K562 (cell line): Measurements from ENCODE around the gene TOM1. TPM values are rescaled to one million over a fixed set of nuclear protein-coding genes. Genes with fewer than 3 reads are reported as not detected.

Experiments used
- JUND ChIP-seq, 2 experiments: IDR thresholded peaks; 2 replicates in 1 of 2; 3 replicates in 1 of 2; pipeline ENCODE4 v1.6.1; 2011; ENCODE audit warnings: borderline replicate concordance in 2 of 2, low read depth in 2 of 2, low read length in 2 of 2, improper control_type of control experiment in 1 of 2, missing biosample characterization in 1 of 2, missing genetic modification characterization in 1 of 2, missing genetic modification reagents in 1 of 2
- LCOR ChIP-seq: sonication (generic); formaldehyde crosslinking; IDR thresholded peaks from 2 replicates; pipeline ENCODE4 v1.8.0; 2022; ENCODE audit warnings: mild to moderate bottlenecking, missing genetic modification reagents
- MED1 ChIP-seq: sonication (generic); formaldehyde crosslinking; IDR thresholded peaks from 2 replicates; pipeline ENCODE4 v1.8.1; 2023; ENCODE audit warnings: missing genetic modification reagents, borderline replicate concordance
- SUPT5H ChIP-seq: fragments of 450-650 bp; IDR thresholded peaks from 2 replicates; pipeline ENCODE4 v1.6.1; 2016
- polyA plus RNA-seq, 8 experiments: library from polyadenylated mRNA; depleted of rRNA in 4 of 8; stranded (reverse) in 5 of 8; unstranded in 3 of 8; fragments of >200 nt; fragmentation: Nextera tagmentation in 2 of 8; fragmentation: Illumina TruSeq in 1 of 8; extraction: Ambion mirVana in 2 of 8; extraction: Trizol in 1 of 8; gene quantifications; 2 replicates each; pipeline versions ENCODE4 v1.2.1 to v1.2.3, GENCODE V29; 2011 to 2014; ENCODE audit warnings: inconsistent platforms in 1 of 8, missing spikeins in 1 of 8
- total RNA-seq, 7 experiments: library from RNA; depleted of rRNA in 6 of 7; stranded (reverse); fragments of >200 nt in 6 of 7; fragmentation: Illumina TruSeq in 2 of 7; extraction: Trizol in 2 of 7; gene quantifications; 2 replicates each; pipeline versions ENCODE4 v1.2.1 to v1.2.3, GENCODE V29; 2011 to 2021; ENCODE audit warnings: low replicate concordance in 1 of 7
- TF ChIP-seq, protein P1 (sequence below): sonication (generic); formaldehyde crosslinking; IDR thresholded peaks from 2 replicates; pipeline ENCODE4 v1.8.0; 2023; ENCODE audit warnings: missing genetic modification reagents, mild to moderate bottlenecking, borderline replicate concordance
- TF ChIP-seq, protein P2 (sequence below): sonication (generic); formaldehyde crosslinking; IDR thresholded peaks from 2 replicates; pipeline ENCODE4 v1.8.0; 2022; ENCODE audit warnings: missing genetic modification reagents, mild to moderate bottlenecking, moderate library complexity, borderline replicate concordance
- TF ChIP-seq, protein P3 (sequence below), 2 experiments: fragments of 450-650 bp in 1 of 2; sonication (generic) in 1 of 2; formaldehyde crosslinking in 1 of 2; IDR thresholded peaks in 1 of 2; conservative IDR thresholded peaks in 1 of 2; 2 replicates each; pipeline versions ENCODE4 v1.6.1 to v1.8.1; 2016 to 2023; ENCODE audit warnings: mild to moderate bottlenecking in 2 of 2, moderate library complexity in 2 of 2, inconsistent platforms in 1 of 2, missing genetic modification reagents in 1 of 2
- TF ChIP-seq, protein P4 (sequence below): fragments of 150-350 bp; conservative IDR thresholded peaks from 2 replicates; pipeline ENCODE4 v1.6.1; 2014; ENCODE audit warnings: low read length
- TF ChIP-seq, protein P5 (sequence below): sonication (generic); formaldehyde crosslinking; IDR thresholded peaks from 2 replicates; pipeline ENCODE4 v1.4.0; 2020; ENCODE audit warnings: mild to moderate bottlenecking, missing genetic modification reagents

The TOM1 gene
- total and polyA plus RNA-seq, 9 of the 15 experiments (the other 6 are each of a cell fraction or from before 2014, with no cell fraction given) = 0.64 to 20.6 (median 12.0) TPM

DNA sequence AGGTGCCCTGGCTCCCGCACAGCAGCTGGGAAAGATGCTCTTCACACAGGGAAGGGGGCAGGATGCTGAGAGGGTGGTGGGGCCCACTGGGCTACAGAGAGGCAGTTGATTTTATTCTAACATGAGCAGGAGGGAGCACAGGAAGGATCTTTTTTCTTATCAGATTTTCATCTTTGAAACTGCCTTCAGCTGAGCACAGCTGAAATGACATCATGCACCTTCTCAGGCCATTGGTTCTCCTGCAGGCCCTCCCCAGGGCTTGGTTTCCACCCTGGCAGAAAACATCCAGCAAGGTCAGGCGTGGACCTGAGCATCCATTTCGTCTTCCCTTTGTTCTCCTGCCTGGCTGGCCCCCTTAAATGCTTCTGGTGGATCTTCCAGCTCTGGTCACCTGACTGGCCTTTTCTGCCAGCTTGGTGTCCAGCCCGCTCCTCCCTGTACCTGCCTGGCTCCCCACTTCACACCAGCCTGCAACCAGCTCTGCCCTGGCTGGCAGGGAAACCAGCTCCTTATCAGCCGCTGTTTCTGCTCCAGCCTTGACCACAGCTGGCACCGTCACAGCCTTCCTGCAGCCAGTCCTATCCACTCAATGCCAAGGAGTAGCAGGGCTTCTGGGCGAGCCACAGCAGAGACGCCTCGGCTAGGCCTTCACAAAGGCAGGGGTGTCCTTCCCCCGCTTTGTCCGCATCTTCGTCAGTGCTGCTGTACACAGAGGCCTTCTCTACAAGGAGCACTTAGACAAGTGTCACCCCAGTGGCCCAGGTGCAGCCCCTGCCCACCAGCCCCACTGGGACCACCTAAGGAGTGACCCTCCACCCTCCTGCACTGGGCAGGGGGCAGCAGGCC lies 36.5 kb downstream of the TOM1 start (continued):
- TF ChIP-seq, protein P1, sequence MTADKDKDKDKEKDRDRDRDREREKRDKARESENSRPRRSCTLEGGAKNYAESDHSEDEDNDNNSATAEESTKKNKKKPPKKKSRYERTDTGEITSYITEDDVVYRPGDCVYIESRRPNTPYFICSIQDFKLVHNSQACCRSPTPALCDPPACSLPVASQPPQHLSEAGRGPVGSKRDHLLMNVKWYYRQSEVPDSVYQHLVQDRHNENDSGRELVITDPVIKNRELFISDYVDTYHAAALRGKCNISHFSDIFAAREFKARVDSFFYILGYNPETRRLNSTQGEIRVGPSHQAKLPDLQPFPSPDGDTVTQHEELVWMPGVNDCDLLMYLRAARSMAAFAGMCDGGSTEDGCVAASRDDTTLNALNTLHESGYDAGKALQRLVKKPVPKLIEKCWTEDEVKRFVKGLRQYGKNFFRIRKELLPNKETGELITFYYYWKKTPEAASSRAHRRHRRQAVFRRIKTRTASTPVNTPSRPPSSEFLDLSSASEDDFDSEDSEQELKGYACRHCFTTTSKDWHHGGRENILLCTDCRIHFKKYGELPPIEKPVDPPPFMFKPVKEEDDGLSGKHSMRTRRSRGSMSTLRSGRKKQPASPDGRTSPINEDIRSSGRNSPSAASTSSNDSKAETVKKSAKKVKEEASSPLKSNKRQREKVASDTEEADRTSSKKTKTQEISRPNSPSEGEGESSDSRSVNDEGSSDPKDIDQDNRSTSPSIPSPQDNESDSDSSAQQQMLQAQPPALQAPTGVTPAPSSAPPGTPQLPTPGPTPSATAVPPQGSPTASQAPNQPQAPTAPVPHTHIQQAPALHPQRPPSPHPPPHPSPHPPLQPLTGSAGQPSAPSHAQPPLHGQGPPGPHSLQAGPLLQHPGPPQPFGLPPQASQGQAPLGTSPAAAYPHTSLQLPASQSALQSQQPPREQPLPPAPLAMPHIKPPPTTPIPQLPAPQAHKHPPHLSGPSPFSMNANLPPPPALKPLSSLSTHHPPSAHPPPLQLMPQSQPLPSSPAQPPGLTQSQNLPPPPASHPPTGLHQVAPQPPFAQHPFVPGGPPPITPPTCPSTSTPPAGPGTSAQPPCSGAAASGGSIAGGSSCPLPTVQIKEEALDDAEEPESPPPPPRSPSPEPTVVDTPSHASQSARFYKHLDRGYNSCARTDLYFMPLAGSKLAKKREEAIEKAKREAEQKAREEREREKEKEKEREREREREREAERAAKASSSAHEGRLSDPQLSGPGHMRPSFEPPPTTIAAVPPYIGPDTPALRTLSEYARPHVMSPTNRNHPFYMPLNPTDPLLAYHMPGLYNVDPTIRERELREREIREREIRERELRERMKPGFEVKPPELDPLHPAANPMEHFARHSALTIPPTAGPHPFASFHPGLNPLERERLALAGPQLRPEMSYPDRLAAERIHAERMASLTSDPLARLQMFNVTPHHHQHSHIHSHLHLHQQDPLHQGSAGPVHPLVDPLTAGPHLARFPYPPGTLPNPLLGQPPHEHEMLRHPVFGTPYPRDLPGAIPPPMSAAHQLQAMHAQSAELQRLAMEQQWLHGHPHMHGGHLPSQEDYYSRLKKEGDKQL (CRISPR knock-in tag) = no peak
- TF ChIP-seq, protein P2, sequence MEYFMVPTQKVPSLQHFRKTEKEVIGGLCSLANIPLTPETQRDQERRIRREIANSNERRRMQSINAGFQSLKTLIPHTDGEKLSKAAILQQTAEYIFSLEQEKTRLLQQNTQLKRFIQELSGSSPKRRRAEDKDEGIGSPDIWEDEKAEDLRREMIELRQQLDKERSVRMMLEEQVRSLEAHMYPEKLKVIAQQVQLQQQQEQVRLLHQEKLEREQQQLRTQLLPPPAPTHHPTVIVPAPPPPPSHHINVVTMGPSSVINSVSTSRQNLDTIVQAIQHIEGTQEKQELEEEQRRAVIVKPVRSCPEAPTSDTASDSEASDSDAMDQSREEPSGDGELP (CRISPR knock-in tag) = peak; percentile 24; the same call in 1 of the 2 replicates
- TF ChIP-seq, protein P3, sequence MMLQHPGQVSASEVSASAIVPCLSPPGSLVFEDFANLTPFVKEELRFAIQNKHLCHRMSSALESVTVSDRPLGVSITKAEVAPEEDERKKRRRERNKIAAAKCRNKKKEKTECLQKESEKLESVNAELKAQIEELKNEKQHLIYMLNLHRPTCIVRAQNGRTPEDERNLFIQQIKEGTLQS (IDR thresholded peaks at IDR 0.05) = peak; percentile 51; the same call in 1 of the 2 replicates
- TF ChIP-seq, protein P3 (CRISPR knock-in tag; conservative IDR thresholded peaks at IDR 0.05) = no peak
- TF ChIP-seq SUPT5H = no peak
- no peak for TF ChIP-seq MED1 (CRISPR knock-in tag)
- TF ChIP-seq, protein P4, sequence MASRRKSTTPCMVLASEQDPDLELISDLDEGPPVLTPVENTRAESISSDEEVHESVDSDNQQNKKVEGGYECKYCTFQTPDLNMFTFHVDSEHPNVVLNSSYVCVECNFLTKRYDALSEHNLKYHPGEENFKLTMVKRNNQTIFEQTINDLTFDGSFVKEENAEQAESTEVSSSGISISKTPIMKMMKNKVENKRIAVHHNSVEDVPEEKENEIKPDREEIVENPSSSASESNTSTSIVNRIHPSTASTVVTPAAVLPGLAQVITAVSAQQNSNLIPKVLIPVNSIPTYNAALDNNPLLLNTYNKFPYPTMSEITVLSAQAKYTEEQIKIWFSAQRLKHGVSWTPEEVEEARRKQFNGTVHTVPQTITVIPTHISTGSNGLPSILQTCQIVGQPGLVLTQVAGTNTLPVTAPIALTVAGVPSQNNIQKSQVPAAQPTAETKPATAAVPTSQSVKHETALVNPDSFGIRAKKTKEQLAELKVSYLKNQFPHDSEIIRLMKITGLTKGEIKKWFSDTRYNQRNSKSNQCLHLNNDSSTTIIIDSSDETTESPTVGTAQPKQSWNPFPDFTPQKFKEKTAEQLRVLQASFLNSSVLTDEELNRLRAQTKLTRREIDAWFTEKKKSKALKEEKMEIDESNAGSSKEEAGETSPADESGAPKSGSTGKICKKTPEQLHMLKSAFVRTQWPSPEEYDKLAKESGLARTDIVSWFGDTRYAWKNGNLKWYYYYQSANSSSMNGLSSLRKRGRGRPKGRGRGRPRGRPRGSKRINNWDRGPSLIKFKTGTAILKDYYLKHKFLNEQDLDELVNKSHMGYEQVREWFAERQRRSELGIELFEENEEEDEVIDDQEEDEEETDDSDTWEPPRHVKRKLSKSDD = no peak
- TF ChIP-seq, protein P5, sequence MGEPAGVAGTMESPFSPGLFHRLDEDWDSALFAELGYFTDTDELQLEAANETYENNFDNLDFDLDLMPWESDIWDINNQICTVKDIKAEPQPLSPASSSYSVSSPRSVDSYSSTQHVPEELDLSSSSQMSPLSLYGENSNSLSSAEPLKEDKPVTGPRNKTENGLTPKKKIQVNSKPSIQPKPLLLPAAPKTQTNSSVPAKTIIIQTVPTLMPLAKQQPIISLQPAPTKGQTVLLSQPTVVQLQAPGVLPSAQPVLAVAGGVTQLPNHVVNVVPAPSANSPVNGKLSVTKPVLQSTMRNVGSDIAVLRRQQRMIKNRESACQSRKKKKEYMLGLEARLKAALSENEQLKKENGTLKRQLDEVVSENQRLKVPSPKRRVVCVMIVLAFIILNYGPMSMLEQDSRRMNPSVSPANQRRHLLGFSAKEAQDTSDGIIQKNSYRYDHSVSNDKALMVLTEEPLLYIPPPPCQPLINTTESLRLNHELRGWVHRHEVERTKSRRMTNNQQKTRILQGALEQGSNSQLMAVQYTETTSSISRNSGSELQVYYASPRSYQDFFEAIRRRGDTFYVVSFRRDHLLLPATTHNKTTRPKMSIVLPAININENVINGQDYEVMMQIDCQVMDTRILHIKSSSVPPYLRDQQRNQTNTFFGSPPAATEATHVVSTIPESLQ (CRISPR knock-in tag) = no peak
- TF ChIP-seq JUND (IDR thresholded peaks at IDR 0.05; ENCODE audit: borderline replicate concordance, low read depth, low read length) = peak; percentile 73
- TF ChIP-seq JUND (tag; IDR thresholded peaks at IDR 0.05; ENCODE audit: borderline replicate concordance, low read depth, low read length) = peak; percentile 62; the same call in 1 of the 3 replicates
- TF ChIP-seq LCOR (CRISPR knock-in tag) = no peak
